Measurements from ENCODE around the gene SLC25A1.

SLC25A1 gene

DNA sequence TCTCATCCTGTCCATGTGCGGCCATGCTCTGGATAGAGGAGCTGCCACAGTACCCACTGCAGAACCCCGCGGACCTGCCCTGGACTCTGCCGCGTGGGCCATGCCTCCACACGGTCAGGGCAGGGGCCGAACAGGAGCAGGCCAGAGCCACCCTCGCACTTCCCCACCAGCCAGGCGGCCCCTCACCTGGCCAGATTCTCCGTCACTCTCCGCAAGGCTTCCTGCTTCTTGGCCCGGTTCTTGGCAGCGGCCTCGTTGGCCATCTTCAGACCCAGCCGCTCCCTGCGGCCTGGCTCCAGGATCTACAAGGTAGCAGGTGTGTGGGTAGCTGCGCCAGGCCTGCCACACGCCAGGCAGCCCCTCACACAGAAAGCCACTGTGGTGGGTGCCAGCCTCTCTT, 43.7 kb downstream of the SLC25A1 start:
- no peak for DNase-seq

GRCh38 chr22:19134176-19134831, 44.2 kb downstream of the SLC25A1 start:
- DNase-seq: no peak

DNA sequence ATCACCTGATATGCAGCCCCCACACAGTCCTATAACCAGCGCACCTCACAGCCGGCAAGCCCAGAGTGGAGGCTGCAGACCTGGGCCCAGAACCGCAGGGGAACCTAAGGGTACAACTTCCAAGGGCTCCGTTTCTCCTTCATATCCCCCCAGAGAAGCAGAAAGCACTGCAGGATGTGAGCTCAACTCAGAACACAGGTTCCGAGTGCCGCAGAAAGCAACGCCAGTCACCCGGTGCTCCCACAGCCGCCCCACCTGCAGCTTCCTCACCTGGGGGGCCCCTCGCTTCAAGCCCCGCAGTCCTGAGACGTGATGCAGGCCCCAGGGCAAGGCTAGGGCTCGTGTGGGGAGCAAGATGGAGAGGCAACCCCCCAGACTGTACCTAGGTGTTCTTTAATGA, 45.0 kb downstream of the SLC25A1 start:
- DNase-seq: no peak

DNA sequence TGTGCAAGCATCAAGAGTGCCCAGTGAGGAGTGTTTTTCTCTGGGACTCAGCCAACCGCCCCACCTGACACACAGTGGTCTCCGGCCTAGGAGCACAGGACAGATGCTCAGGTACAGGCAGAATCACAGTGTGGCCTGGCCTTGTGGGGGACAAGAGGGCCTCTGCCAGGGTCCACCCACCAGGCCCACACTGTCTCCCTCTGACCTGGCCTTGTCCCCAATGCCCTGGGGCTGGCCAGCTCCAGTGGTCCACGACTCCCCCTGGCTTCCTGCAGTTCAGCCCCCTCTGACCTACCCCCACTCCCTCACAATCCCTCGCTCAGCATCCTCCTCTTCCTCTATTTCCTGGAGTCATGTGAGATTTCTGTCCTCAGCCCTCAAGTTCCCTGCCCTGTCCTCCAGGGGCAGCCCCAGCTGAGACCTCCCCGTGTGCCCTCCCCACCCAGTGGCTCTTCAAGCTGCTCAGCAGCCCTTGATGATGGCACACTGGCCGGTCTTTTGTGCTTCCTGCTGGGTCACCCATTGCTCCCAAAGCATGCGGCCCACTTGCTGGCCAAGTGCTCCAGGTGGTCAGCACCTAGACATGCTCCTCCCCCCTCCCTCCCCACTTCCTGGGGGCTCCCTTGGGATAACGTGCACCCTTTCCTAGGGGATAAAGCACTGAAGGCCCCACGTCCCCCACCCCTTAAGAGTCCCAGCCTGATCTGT, 45.7 kb downstream of the SLC25A1 start:
- DNase-seq: no peak

DNA sequence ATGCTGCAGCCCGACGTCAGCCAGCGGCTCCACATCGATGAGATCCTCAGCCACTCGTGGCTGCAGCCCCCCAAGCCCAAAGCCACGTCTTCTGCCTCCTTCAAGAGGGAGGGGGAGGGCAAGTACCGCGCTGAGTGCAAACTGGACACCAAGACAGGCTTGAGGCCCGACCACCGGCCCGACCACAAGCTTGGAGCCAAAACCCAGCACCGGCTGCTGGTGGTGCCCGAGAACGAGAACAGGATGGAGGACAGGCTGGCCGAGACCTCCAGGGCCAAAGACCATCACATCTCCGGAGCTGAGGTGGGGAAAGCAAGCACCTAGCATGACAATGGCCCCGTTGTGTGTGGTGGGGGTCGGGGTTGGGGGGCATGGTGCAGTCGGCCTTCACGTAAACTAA, 46.4 kb downstream of the SLC25A1 start:
- DNase-seq: no peak

DNA sequence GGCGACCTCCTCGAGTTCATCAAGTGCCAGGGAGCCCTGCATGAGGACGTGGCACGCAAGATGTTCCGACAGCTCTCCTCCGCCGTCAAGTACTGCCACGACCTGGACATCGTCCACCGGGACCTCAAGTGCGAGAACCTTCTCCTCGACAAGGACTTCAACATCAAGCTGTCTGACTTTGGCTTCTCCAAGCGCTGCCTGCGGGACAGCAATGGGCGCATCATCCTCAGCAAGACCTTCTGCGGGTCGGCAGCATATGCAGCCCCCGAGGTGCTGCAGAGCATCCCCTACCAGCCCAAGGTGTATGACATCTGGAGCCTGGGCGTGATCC, 46.9 kb downstream of the SLC25A1 start:
- no peak for DNase-seq

GRCh38 chr22:19130959-19131684, 47.4 kb downstream of the SLC25A1 start, which contains the start of gene TSSK2:
TSS of gene TSSK2 (plus strand) at chr22:19131308. CDS start at chr22:19131400, 92 bp downstream.
- no peak for DNase-seq

- DNase-seq: no peak
These were observed 48.7 kb downstream of the SLC25A1 start for GRCh38 chr22:19129871-19130270.

DNA sequence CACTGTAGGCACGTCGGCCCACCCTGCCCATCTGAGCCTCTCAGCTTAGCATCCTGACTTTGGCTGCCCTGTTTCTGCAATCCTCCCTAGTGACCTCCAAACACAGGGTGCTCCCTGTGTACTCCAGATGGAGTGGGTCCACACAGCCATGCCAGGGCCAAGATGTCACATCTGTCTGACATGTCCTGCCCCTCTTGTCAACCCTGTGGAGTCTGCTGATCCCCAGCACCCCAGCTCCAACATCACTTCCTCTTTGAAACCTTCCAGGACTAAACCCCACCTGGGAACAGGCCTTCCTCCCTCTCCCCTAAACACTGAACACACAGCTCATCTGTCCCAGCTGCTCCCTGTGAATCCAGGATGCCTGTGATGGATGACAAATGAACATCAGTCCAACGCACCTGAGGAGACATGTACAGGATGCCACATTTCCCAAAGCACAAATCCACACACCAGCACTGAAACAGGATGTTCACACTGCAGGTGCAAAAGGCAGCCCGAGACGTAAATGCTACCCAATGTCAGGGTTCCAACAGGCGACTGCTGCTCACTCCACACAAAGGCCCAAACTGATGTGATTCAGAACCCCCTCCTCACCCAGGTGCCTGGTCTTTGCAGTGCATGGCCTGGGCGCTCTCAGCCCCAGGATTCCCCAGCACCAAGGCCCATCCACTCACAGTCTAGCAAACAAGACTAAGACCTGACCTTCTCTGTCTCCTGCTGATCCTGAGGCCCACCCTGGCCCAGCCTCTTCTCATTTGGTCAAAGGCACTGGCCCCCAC, 49.4 kb downstream of the SLC25A1 start:
- DNase-seq: no peak

DNA sequence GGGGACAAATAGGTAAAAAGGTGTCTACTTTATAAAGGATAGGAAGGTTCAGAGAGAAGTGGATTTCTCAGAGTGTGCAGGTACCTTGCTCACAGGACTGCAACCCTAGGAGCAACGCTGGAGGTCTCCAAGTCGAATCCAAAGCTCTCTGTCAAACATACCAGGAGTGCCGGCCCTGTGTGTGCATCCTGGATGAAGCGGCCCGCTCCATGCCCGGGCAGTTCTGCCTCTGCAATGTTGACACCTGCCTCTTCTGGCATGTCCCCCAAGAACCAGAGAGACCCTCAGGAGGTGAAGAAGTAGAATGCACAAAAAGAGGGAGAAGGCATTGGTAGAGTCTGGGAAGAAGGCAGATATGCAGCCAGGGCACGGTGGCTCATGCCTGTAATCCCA, 50.5 kb downstream of the SLC25A1 start:
- no peak for DNase-seq

DNA sequence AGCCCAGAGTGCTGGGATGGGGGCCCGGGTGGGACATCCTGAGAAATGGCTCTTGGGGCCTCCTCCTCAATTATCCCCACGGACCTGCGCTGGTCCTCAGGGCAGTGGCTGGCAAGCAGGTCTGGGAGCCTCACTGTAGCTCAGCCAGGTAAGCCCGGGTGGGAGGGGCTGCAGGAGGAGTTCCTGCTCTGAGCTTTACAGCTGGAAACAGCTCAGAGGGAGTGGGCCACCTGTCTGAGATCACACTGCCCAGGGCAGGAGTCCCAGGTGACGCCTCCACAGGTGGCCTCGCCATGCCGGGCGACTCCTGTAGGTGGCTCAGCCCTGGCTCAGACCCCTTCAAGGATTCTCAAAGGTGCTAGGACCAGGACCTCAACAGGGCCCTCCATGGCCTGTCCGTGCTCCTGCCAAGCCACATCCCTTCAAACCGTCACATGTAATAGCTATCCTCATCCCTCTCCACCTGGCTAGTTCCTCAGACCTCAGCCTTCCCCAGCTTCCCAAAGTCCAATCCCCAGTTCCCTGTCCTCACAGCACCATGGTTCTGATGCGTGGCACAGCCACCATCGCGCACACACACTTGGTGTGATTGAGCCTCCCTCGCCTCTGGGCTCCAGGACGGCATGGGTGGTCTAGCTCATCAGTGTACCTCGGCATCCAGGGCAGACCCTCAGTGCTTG, 51.1 kb downstream of the SLC25A1 start:
- no peak for DNase-seq

GRCh38 chr22:19126309-19127273, 51.9 kb downstream of the SLC25A1 start:
- no peak for DNase-seq

Data from activated effector memory CD4-positive, alpha-beta T cell treated with anti-CD3 and anti-CD28 coated beads, Interleukin-2, amount 50 U/mL, for 16 hours (primary cell).